OCI-LY3 (cell line): ENCODE data around the gene ADARB1.

Experiments used
- EZH2phosphoT487 ChIP-seq: fragments of 200-600 bp; shearing (Covaris generic); IDR thresholded peaks from 2 replicates; pipeline ENCODE4 v1.6.1; 2018; ENCODE audit warnings: antibody characterized with exemption, mixed run types, low read depth
- TF ChIP-seq, protein P1 (sequence below): fragments of 200-600, 300-600 bp; sonication (generic); IDR thresholded peaks from 2 replicates; pipeline ENCODE4 v1.5.1; 2014; ENCODE audit warnings: antibody characterized with exemption, low read length, low read depth

DNA sequence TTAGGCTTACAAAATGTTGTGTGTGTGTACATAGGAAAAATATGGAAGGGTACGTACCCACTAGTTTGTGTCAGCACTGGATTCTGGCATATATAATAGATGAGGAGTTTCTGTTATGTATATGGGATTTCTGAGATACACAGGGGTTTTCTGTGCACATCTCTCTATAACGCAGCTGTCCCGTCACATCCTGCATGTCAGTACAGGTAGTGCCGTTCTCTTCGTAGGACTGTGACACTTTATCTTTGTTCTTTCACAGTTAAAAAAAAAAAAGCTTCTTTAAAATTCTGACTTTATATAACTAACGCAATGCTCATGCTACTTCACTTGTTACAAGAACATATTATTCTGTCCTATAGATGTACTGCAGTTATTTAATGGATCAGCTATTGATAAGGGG lies 42.9 kb downstream of the ADARB1 start:
- TF ChIP-seq, protein P1, sequence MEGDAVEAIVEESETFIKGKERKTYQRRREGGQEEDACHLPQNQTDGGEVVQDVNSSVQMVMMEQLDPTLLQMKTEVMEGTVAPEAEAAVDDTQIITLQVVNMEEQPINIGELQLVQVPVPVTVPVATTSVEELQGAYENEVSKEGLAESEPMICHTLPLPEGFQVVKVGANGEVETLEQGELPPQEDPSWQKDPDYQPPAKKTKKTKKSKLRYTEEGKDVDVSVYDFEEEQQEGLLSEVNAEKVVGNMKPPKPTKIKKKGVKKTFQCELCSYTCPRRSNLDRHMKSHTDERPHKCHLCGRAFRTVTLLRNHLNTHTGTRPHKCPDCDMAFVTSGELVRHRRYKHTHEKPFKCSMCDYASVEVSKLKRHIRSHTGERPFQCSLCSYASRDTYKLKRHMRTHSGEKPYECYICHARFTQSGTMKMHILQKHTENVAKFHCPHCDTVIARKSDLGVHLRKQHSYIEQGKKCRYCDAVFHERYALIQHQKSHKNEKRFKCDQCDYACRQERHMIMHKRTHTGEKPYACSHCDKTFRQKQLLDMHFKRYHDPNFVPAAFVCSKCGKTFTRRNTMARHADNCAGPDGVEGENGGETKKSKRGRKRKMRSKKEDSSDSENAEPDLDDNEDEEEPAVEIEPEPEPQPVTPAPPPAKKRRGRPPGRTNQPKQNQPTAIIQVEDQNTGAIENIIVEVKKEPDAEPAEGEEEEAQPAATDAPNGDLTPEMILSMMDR, result no peak
- no peak for TF ChIP-seq EZH2phosphoT487
